NT2/D1 (cell line): ENCODE data around the gene MTCH1.

Source experiments
- SUZ12 ChIP-seq: IDR thresholded peaks from 2 replicates; pipeline ENCODE4 v1.6.1; 2011; ENCODE audit not compliant: insufficient read length, insufficient read depth; ENCODE audit errors: extremely low read depth
- YY1 ChIP-seq: IDR thresholded peaks from 2 replicates; pipeline ENCODE4 v1.6.1; 2011; ENCODE audit not compliant: insufficient read length, insufficient read depth
- ZNF274 ChIP-seq: IDR thresholded peaks from 2 replicates; pipeline ENCODE4 v1.6.1; 2011; ENCODE audit warnings: mild to moderate bottlenecking, low read depth, low read length

- TF ChIP-seq YY1 (no peak), ZNF274 (no peak), SUZ12 (no peak)
Observed at GRCh38 chr6:36938536-36938935, 47.5 kb downstream of the MTCH1 start.
